NCI-H2081 (cell line): ENCODE measurements around the gene SLC35D2.
"Not testable (repeated sequence)": the region's sequence is repeated elsewhere in the genome, so short reads cannot be mapped to it uniquely, and the experiment has no call there.

ENCODE experiments used
- DNase-seq, 2 experiments: peaks; one replicate each; lab custom pipeline; 2025; lab: John Stamatoyannopoulos, UW

Gene SLC35D2

GRCh38 chr9:96317335-96317980 is 66.1 kb downstream of the SLC35D2 start:
- DNase-seq = peak; percentile 9 to 28

GRCh38 chr9:96309850-96310249 is 73.7 kb downstream of the SLC35D2 start:
- no peak for DNase-seq

GRCh38 chr9:96306958-96307357 is 76.6 kb downstream of the SLC35D2 start:
- DNase-seq = not testable (repeated sequence)

- no peak for DNase-seq
These were observed 78.3 kb downstream of the SLC35D2 start for GRCh38 chr9:96305171-96305570.

- DNase-seq = no peak
These were observed 79.3 kb downstream of the SLC35D2 start for GRCh38 chr9:96304230-96304629.

- DNase-seq = no peak
These were observed 81.5 kb downstream of the SLC35D2 start, which contains the start of gene HSD17B3 for GRCh38 chr9:96302021-96302420. Gene HSD17B3 (minus strand): TSS chr9:96302176. CDS start chr9:96302104, 72 bp downstream.

GRCh38 chr9:96299823-96300222 is 83.7 kb downstream of the SLC35D2 start:
- no peak for DNase-seq

- DNase-seq = no peak
These were observed 89.4 kb downstream of the SLC35D2 start for GRCh38 chr9:96294159-96294545.

GRCh38 chr9:96293498-96294158 is 89.9 kb downstream of the SLC35D2 start:
- DNase-seq = no peak

- no peak for DNase-seq
These were observed 94.1 kb downstream of the SLC35D2 start for GRCh38 chr9:96289392-96289791.

- no peak for DNase-seq
These were observed 101.9 kb downstream of the SLC35D2 start for GRCh38 chr9:96281641-96282040.

GRCh38 chr9:96279932-96280331 is 103.6 kb downstream of the SLC35D2 start:
- DNase-seq = no peak

- no peak for DNase-seq
These were observed 108.6 kb downstream of the SLC35D2 start for GRCh38 chr9:96274939-96275338.
